ENCODE measurements around the gene WDR38.

Gene WDR38

GRCh38 chr9:124859803-124860581, 6.7 kb downstream of the WDR38 start:
- DNase-seq: no peak

GRCh38 chr9:124860582-124861341, 7.5 kb downstream of the WDR38 start:
- DNase-seq: no peak

GRCh38 chr9:124861342-124862229, 8.3 kb downstream of the WDR38 start, which contains the start of the genes ARPC5L and RPL35:
Gene ARPC5L, plus strand, starts transcription at chr9:124862130. Its CDS starts 7,161 bp downstream, at chr9:124869291.
Gene RPL35, minus strand, starts transcription at chr9:124861957. Its CDS starts 45 bp downstream, at chr9:124861912.
- DNase-seq: peak; percentile 90

GRCh38 chr9:124863371-124863871, 10.2 kb downstream of the WDR38 start:
- no peak for DNase-seq

- DNase-seq: peak; percentile 49
Measured at GRCh38 chr9:124868511-124869465, 15.5 kb downstream of the WDR38 start.

GRCh38 chr9:124869466-124869985, 16.3 kb downstream of the WDR38 start:
- DNase-seq: no peak

GRCh38 chr9:124869986-124870560, 16.8 kb downstream of the WDR38 start:
- DNase-seq: peak; percentile 37

GRCh38 chr9:124870723-124871122, 17.5 kb downstream of the WDR38 start:
- no peak for DNase-seq

- no peak for DNase-seq
Measured at GRCh38 chr9:124871156-124871561, 17.9 kb downstream of the WDR38 start.

- no peak for DNase-seq
Measured at GRCh38 chr9:124873664-124874063, 20.4 kb downstream of the WDR38 start.

GRCh38 chr9:124875501-124875900, 22.2 kb downstream of the WDR38 start:
- DNase-seq: no peak

- no peak for DNase-seq
Measured at GRCh38 chr9:124877021-124877782, 23.9 kb downstream of the WDR38 start.

GRCh38 chr9:124878021-124878420, 24.8 kb downstream of the WDR38 start:
- DNase-seq: no peak

GRCh38 chr9:124878518-124878917, 25.3 kb downstream of the WDR38 start:
- DNase-seq: no peak

GRCh38 chr9:124879226-124879625, 26.0 kb downstream of the WDR38 start:
- no peak for DNase-seq

- no peak for DNase-seq
Measured at GRCh38 chr9:124880501-124880900, 27.2 kb downstream of the WDR38 start.

- DNase-seq: no peak
Measured at GRCh38 chr9:124881138-124881743, 28.0 kb downstream of the WDR38 start.

- no peak for DNase-seq
Measured at GRCh38 chr9:124882231-124882630, 29.0 kb downstream of the WDR38 start.

GRCh38 chr9:124884376-124884775, 31.1 kb downstream of the WDR38 start:
- no peak for DNase-seq

GRCh38 chr9:124885551-124885950, 32.3 kb downstream of the WDR38 start:
- DNase-seq: no peak
